HEK293 (cell line): ENCODE results near the gene C8G.

Experiments
- KLF1 ChIP-seq: fragments of 450-650 bp; formaldehyde crosslinking; IDR thresholded peaks from 2 replicates; pipeline ENCODE4 v1.5.1; 2016; ENCODE audit warnings: missing biosample characterization, missing genetic modification characterization
- PATZ1 ChIP-seq: fragments of 450-650 bp; formaldehyde crosslinking; IDR thresholded peaks from 2 replicates; pipeline ENCODE4 v1.5.1; 2016; ENCODE audit warnings: missing biosample characterization, missing genetic modification characterization
- PRDM1 ChIP-seq: fragments of 450-650 bp; formaldehyde crosslinking; IDR thresholded peaks from 2 replicates; pipeline ENCODE4; 2016; ENCODE audit warnings: missing biosample characterization, missing genetic modification characterization
- PRDM4 ChIP-seq: fragments of 450-650 bp; formaldehyde crosslinking; IDR thresholded peaks from 2 replicates; pipeline ENCODE4 v1.5.1; 2017; ENCODE audit warnings: missing biosample characterization, missing genetic modification characterization
- YY1 ChIP-seq: fragments of 450-650 bp; formaldehyde crosslinking; IDR thresholded peaks from 2 replicates; pipeline ENCODE4 v1.5.1; 2018; ENCODE audit warnings: missing biosample characterization, missing genetic modification characterization
- ZNF394 ChIP-seq: fragments of 450-650 bp; formaldehyde crosslinking; IDR thresholded peaks from 2 replicates; pipeline ENCODE4 v1.5.1; 2016; ENCODE audit warnings: missing biosample characterization, missing genetic modification characterization, mild to moderate bottlenecking, moderate library complexity, borderline replicate concordance
- ZNF513 ChIP-seq: fragments of 450-650 bp; IDR thresholded peaks from 2 replicates; pipeline ENCODE4 v1.5.1; 2018; ENCODE audit warnings: missing biosample characterization, missing genetic modification characterization
- ZNF521 ChIP-seq: fragments of 450-650 bp; formaldehyde crosslinking; IDR thresholded peaks from 2 replicates; pipeline ENCODE4 v1.5.1; 2017; ENCODE audit warnings: missing biosample characterization, mild to moderate bottlenecking, missing genetic modification characterization
- ZNF639 ChIP-seq: fragments of 450-650 bp; formaldehyde crosslinking; IDR thresholded peaks from 2 replicates; pipeline ENCODE4 v1.5.1; 2016; ENCODE audit warnings: missing biosample characterization, missing genetic modification characterization
- ZNF791 ChIP-seq: fragments of 450-650 bp; formaldehyde crosslinking; IDR thresholded peaks from 2 replicates; pipeline ENCODE4 v1.5.1; 2016; ENCODE audit warnings: missing biosample characterization, missing genetic modification characterization
- TF ChIP-seq, protein P1 (sequence below): fragments of 450-650 bp; formaldehyde crosslinking; IDR thresholded peaks from 2 replicates; pipeline ENCODE4 v1.5.1; 2016; ENCODE audit warnings: missing biosample characterization, missing genetic modification characterization

- TF ChIP-seq ZNF791 (no peak), ZNF513 (tag by site-specific recombination) (no peak), PRDM4 (tag by site-specific recombination) (no peak), PATZ1 (tag by site-specific recombination) (no peak), ZNF394 (no peak), ZNF521 (tag by site-specific recombination) (no peak), PRDM1 (tag by site-specific recombination) (no peak), KLF1 (no peak), YY1 (tag by site-specific recombination) (no peak), ZNF639 (tag by site-specific recombination) (no peak)
- TF ChIP-seq, protein P1, sequence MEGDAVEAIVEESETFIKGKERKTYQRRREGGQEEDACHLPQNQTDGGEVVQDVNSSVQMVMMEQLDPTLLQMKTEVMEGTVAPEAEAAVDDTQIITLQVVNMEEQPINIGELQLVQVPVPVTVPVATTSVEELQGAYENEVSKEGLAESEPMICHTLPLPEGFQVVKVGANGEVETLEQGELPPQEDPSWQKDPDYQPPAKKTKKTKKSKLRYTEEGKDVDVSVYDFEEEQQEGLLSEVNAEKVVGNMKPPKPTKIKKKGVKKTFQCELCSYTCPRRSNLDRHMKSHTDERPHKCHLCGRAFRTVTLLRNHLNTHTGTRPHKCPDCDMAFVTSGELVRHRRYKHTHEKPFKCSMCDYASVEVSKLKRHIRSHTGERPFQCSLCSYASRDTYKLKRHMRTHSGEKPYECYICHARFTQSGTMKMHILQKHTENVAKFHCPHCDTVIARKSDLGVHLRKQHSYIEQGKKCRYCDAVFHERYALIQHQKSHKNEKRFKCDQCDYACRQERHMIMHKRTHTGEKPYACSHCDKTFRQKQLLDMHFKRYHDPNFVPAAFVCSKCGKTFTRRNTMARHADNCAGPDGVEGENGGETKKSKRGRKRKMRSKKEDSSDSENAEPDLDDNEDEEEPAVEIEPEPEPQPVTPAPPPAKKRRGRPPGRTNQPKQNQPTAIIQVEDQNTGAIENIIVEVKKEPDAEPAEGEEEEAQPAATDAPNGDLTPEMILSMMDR (tag by site-specific recombination) = no peak
These were observed 12.4 kb downstream of the C8G start for GRCh38 chr9:136957461-136957860.
